ENCODE measurements around the gene KANK3. TPM values are rescaled to one million over a fixed set of nuclear protein-coding genes. Genes with fewer than 3 reads are reported as not detected.

The KANK3 gene
- total and polyA plus RNA-seq, 10 of the 15 experiments (the other 5 are each of a cell fraction or from before 2014, with no cell fraction given) = 0.03 to 0.93 (median 0.22) TPM; not detected in 1

- no peak for TF ChIP-seq CUX1 (IDR thresholded peaks at IDR 0.05; ENCODE audit: insufficient replicate concordance, low read depth, low read length)
- TF ChIP-seq REST (IDR thresholded peaks at IDR 0.05; ENCODE audit: low read depth, low read length) = no peak
These were observed 9.2 kb upstream of the KANK3 start (continued) for GRCh38 chr19:8352134-8352827.

Measured in GM12878 (cell line).